ENCODE measurements around the gene ENOX1.

ENOX1 gene

GRCh38 chr13:43487885-43488284, 298.9 kb downstream of the ENOX1 start:
- TF ChIP-seq ZNF510 (tag by site-specific recombination; IDR thresholded peaks at IDR 0.05; ENCODE audit: insufficient replicate concordance) (no peak), ZNF521 (tag by site-specific recombination; IDR thresholded peaks at IDR 0.05) (no peak), ZBTB7A (tag by site-specific recombination; IDR thresholded peaks at IDR 0.05; ENCODE audit: low read depth) (no peak), KLF9 (tag by site-specific recombination; IDR thresholded peaks at IDR 0.05; ENCODE audit: low read depth) (no peak), ZFP37 (tag by site-specific recombination; IDR thresholded peaks at IDR 0.05) (no peak), ZIC2 (tag by site-specific recombination; IDR thresholded peaks at IDR 0.05) (no peak), ZNF140 (tag by site-specific recombination; IDR thresholded peaks at IDR 0.05) (no peak), ZNF391 (tag by site-specific recombination; IDR thresholded peaks at IDR 0.05; ENCODE audit: borderline replicate concordance, low read depth) (no peak), ZNF501 (tag by site-specific recombination; IDR thresholded peaks at IDR 0.05) (no peak), ZNF449 (tag by site-specific recombination; IDR thresholded peaks at IDR 0.05) (no peak), ZNF211 (tag by site-specific recombination; IDR thresholded peaks at IDR 0.05; ENCODE audit: low read depth) (no peak), ZBTB6 (tag by site-specific recombination; IDR thresholded peaks at IDR 0.05) (no peak), ZBTB21 (tag by site-specific recombination; IDR thresholded peaks at IDR 0.05) (no peak), ZNF596 (tag by site-specific recombination; IDR thresholded peaks at IDR 0.05) (no peak), EGR2 (tag by site-specific recombination; IDR thresholded peaks at IDR 0.05; ENCODE audit: low read depth) (no peak)
- TF ChIP-seq, protein P1, sequence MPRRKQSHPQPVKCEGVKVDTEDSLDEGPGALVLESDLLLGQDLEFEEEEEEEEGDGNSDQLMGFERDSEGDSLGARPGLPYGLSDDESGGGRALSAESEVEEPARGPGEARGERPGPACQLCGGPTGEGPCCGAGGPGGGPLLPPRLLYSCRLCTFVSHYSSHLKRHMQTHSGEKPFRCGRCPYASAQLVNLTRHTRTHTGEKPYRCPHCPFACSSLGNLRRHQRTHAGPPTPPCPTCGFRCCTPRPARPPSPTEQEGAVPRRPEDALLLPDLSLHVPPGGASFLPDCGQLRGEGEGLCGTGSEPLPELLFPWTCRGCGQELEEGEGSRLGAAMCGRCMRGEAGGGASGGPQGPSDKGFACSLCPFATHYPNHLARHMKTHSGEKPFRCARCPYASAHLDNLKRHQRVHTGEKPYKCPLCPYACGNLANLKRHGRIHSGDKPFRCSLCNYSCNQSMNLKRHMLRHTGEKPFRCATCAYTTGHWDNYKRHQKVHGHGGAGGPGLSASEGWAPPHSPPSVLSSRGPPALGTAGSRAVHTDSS (tag by site-specific recombination; IDR thresholded peaks at IDR 0.05) = no peak
- TF ChIP-seq, protein P2, sequence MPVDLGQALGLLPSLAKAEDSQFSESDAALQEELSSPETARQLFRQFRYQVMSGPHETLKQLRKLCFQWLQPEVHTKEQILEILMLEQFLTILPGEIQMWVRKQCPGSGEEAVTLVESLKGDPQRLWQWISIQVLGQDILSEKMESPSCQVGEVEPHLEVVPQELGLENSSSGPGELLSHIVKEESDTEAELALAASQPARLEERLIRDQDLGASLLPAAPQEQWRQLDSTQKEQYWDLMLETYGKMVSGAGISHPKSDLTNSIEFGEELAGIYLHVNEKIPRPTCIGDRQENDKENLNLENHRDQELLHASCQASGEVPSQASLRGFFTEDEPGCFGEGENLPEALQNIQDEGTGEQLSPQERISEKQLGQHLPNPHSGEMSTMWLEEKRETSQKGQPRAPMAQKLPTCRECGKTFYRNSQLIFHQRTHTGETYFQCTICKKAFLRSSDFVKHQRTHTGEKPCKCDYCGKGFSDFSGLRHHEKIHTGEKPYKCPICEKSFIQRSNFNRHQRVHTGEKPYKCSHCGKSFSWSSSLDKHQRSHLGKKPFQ (tag by site-specific recombination; IDR thresholded peaks at IDR 0.05) = no peak
- TF ChIP-seq, protein P3, sequence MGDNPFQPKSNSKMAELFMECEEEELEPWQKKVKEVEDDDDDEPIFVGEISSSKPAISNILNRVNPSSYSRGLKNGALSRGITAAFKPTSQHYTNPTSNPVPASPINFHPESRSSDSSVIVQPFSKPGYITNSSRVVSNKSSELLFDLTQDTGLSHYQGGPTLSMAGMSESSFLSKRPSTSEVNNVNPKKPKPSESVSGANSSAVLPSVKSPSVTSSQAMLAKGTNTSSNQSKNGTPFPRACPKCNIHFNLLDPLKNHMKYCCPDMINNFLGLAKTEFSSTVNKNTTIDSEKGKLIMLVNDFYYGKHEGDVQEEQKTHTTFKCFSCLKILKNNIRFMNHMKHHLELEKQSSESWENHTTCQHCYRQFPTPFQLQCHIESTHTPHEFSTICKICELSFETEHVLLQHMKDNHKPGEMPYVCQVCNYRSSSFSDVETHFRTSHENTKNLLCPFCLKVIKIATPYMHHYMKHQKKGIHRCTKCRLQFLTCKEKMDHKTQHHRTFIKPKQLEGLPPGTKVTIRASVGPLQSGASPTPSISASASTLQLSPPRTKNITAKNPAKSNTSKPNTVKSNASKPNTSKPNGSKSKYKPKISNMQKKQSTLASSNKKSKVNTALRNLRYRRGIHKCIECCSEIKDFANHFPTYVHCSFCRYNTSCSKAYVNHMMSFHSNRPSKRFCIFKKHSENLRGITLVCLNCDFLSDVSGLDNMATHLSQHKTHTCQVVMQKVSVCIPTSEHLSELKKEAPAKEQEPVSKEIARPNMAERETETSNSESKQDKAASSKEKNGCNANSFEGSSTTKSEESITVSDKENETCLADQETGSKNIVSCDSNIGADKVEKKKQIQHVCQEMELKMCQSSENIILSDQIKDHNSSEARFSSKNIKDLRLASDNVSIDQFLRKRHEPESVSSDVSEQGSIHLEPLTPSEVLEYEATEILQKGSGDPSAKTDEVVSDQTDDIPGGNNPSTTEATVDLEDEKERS (tag by site-specific recombination; IDR thresholded peaks at IDR 0.05) = no peak
- TF ChIP-seq, protein P4, sequence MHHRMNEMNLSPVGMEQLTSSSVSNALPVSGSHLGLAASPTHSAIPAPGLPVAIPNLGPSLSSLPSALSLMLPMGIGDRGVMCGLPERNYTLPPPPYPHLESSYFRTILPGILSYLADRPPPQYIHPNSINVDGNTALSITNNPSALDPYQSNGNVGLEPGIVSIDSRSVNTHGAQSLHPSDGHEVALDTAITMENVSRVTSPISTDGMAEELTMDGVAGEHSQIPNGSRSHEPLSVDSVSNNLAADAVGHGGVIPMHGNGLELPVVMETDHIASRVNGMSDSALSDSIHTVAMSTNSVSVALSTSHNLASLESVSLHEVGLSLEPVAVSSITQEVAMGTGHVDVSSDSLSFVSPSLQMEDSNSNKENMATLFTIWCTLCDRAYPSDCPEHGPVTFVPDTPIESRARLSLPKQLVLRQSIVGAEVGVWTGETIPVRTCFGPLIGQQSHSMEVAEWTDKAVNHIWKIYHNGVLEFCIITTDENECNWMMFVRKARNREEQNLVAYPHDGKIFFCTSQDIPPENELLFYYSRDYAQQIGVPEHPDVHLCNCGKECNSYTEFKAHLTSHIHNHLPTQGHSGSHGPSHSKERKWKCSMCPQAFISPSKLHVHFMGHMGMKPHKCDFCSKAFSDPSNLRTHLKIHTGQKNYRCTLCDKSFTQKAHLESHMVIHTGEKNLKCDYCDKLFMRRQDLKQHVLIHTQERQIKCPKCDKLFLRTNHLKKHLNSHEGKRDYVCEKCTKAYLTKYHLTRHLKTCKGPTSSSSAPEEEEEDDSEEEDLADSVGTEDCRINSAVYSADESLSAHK (tag by site-specific recombination; IDR thresholded peaks at IDR 0.05) = no peak
- CTCF ChIA-PET = no interaction called here
- POLR2A ChIA-PET = no interaction called here
- no peaks in the 10 kb centered on the region for H3K36me3 ChIP-seq (ENCODE audit: control insufficient read depth in 2 of 2, insufficient read depth in 1 of 2, low read length in 2 of 2)
- H3K4me1 ChIP-seq (ENCODE audit: control insufficient read depth, insufficient read depth, low read length) = no peaks in the 10 kb centered on the region
- no peak overlapping the region for H3K4me3 ChIP-seq (ENCODE audit: low read depth, low read length)
- H3K27ac ChIP-seq (ENCODE audit: extremely low read depth, low read depth, low read length) = no peak overlapping the region
- H3K9me3 ChIP-seq (ENCODE audit: control insufficient read depth, insufficient read depth, low read depth, low read length) = no peaks in the 10 kb centered on the region

Data from HEK293 (cell line).